Measurements from ENCODE around the gene PHF10. TPM values are rescaled to one million over a fixed set of nuclear protein-coding genes. Genes with fewer than 3 reads are reported as not detected.

The PHF10 gene
- total and polyA plus RNA-seq, 8 donors = 10.4 to 115 (median 38.2) TPM

- no peak overlapping the region for H3K27ac ChIP-seq
- no peaks in the 10 kb centered on the region for H3K4me1 ChIP-seq
- TF ChIP-seq POLR2AphosphoS5 (IDR thresholded peaks at IDR 0.05) (no peak), CTCF (IDR thresholded peaks at IDR 0.05) (no peak), EP300 (IDR thresholded peaks at IDR 0.05) (no peak), POLR2A (IDR thresholded peaks at IDR 0.05) (no peak)
- H3K27me3 ChIP-seq = no peaks in the 10 kb centered on the region
- no peak overlapping the region for H3K4me3 ChIP-seq
- no peaks in the 10 kb centered on the region for H3K36me3 ChIP-seq
- intact Hi-C loops (cut with DNase I; ENCODE audit: low total_unique reads) = no loop called here
- no peaks in the 10 kb centered on the region for H3K9me3 ChIP-seq
- 78 to 91% (median 80%) methylated on average over 2 of the region's 2 CpGs for WGBS, 5 donors
- no peak for DNase-seq
These were observed 14.8 kb upstream of the PHF10 start for GRCh38 chr6:169738976-169739529.

GRCh38 chr6:169738204-169738975, 14.1 kb upstream of the PHF10 start:
- no peak for TF ChIP-seq POLR2A (IDR thresholded peaks at IDR 0.05)
- TF ChIP-seq POLR2AphosphoS5 (IDR thresholded peaks at IDR 0.05) = no peak
- TF ChIP-seq EP300 (IDR thresholded peaks at IDR 0.05) = no peak
- TF ChIP-seq CTCF (IDR thresholded peaks at IDR 0.05) = no peak
- Histone ChIP-seq H3K4me1 (no peaks in the 10 kb centered on the region), H3K4me3 (no peak overlapping the region), H3K27ac (no peak overlapping the region), H3K9me3 (no peaks in the 10 kb centered on the region), H3K27me3 (no peaks in the 10 kb centered on the region), H3K36me3 (no peaks in the 10 kb centered on the region)
- intact Hi-C loops (cut with DNase I; ENCODE audit: low total_unique reads) = no loop called here
- no peak for DNase-seq
- 56 to 75% (median 69%) methylated on average over 9 of the region's 9 CpGs for WGBS, 5 donors

GRCh38 chr6:169729961-169730360, 5.7 kb upstream of the PHF10 start:
- no peak for TF ChIP-seq POLR2AphosphoS5 (IDR thresholded peaks at IDR 0.05)
- no peak for TF ChIP-seq CTCF (IDR thresholded peaks at IDR 0.05)
- no peak for TF ChIP-seq EP300 (IDR thresholded peaks at IDR 0.05)
- no peak for TF ChIP-seq POLR2A (IDR thresholded peaks at IDR 0.05)
- DNase-seq = no peak
- H3K36me3 ChIP-seq = no peaks in the 10 kb centered on the region
- peaks cover 5 to 10% (median 8%) of the 10 kb centered on the region in 4 donors for H3K4me1 ChIP-seq
- H3K27ac ChIP-seq = no peak overlapping the region
- no peaks in the 10 kb centered on the region for H3K27me3 ChIP-seq
- no peaks in the 10 kb centered on the region for H3K9me3 ChIP-seq
- no peak overlapping the region for H3K4me3 ChIP-seq
- intact Hi-C loops (cut with DNase I; ENCODE audit: low total_unique reads) = no loop called here

GRCh38 chr6:169726963-169727362, 2.7 kb upstream of the PHF10 start:
- Histone ChIP-seq H3K27me3 (no peaks in the 10 kb centered on the region), H3K9me3 (no peaks in the 10 kb centered on the region), H3K36me3 (no peaks in the 10 kb centered on the region), H3K4me3 (no peak overlapping the region), H3K4me1 (peaks cover 13 to 25% (median 21%) of the 10 kb centered on the region in 4 donors), H3K27ac (no peak overlapping the region)
- intact Hi-C loops (cut with DNase I; ENCODE audit: low total_unique reads) = no loop called here
- TF ChIP-seq POLR2AphosphoS5 (IDR thresholded peaks at IDR 0.05) (no peak), POLR2A (IDR thresholded peaks at IDR 0.05) (no peak), CTCF (IDR thresholded peaks at IDR 0.05) (no peak), EP300 (IDR thresholded peaks at IDR 0.05) (no peak)
- no peak for DNase-seq
